Psoas muscle (tissue), 8 donors: ENCODE measurements around the gene ZRANB2. TPM values are rescaled to one million over a fixed set of nuclear protein-coding genes. Genes with fewer than 3 reads are reported as not detected.

Source experiments
- ATAC-seq, 4 donors: fragments of 200-7000 bp; cut with Tn5 transposase; one replicate each; pipeline ENCODE4 v1.9.1; 2020; ENCODE audit warnings: moderate library complexity in 3 of 4, mild to moderate bottlenecking in 2 of 4
- DNase-seq, 2 donors: peaks; one replicate each; pipeline ENCODE4 v3.0.0-alpha.2; 2020
- H3K27ac ChIP-seq: fragments of 200-600 bp; one replicate; pipeline ENCODE4 v1.8.0; 2022
- H3K27me3 ChIP-seq, 3 donors: fragments of 200-600 bp in 1 of 3; one replicate each; pipeline versions ENCODE4 v1.6.1 to v1.8.0; 2013 to 2022; ENCODE audit warnings: low read length in 2 of 3, mild to moderate bottlenecking in 2 of 3, moderate library complexity in 1 of 3; ENCODE audit not compliant: insufficient read depth in 3 of 3
- H3K36me3 ChIP-seq, 2 donors: fragments of 200-600 bp in 1 of 2; one replicate each; pipeline versions ENCODE4 v1.6.1 to v1.8.0; 2013 to 2022; ENCODE audit warnings: low read depth in 1 of 2, mild to moderate bottlenecking in 1 of 2, moderate library complexity in 1 of 2; ENCODE audit not compliant: insufficient read depth in 1 of 2
- H3K4me1 ChIP-seq: fragments of 200-600 bp; one replicate; pipeline ENCODE4 v1.8.0; 2022
- H3K4me3 ChIP-seq: fragments of 200-600 bp; one replicate; pipeline ENCODE4 v1.8.0; 2022; ENCODE audit warnings: mild to moderate bottlenecking
- H3K9me3 ChIP-seq: fragments of 200-600 bp; one replicate; pipeline ENCODE4 v1.8.0; 2022
- CTCF ChIP-seq: fragments of 200-600 bp; IDR thresholded peaks from one replicate; pipeline ENCODE4 v1.8.0; 2022; ENCODE audit warnings: antibody characterized with exemption
- WGBS, 3 donors: extraction: QIAGEN DNeasy Blood & Tissue Kit; methylation state at CpG; one replicate each; pipeline versions ENCODE4 v1.1.6 to v1.1.7; 2013; 5-methylcytosine and 5-hydroxymethylcytosine counted together
- intact Hi-C, 2 donors: fragments of 100-400 bp; cut with DNase I; formaldehyde crosslinking; loops; one replicate each; pipeline versions ENCODE4 v1.11.0 to v1.14.2; 2022
- polyA plus RNA-seq, 3 donors: library from polyadenylated mRNA; stranded (reverse); fragments of 200-250 nt; gene quantifications; one replicate each; pipeline ENCODE4 v1.2.3, GENCODE V29; 2013
- total RNA-seq, 4 donors: library from RNA; stranded (reverse); fragmentation: NEBNext Ultra II Directional in 2 of 4; extraction: Animal tissue kit (Norgen Biotek cat#: 25700) in 2 of 4; gene quantifications; one replicate each; pipeline versions ENCODE4 v1.2.1 to v1.2.4, GENCODE V29; 2021 to 2023
- donor health status: healthy with polysubstance abuse.
- donor health status: DM: no; HTN: no; CAD: no; lungs with moderate emphysema.
- donor health status: Bipolar disorder and iron deficiency.
- donor health status: healthy.
- donor health status: DM: yes; HTN: yes; CAD: no.
- donor health status: DM: no; HTN: no; CAD: no.
- donor health status: DM: no; HTN: no; CAD: no.
- donor health status: DM: yes; HTN: yes; CAD: no.

Gene ZRANB2
- total and polyA plus RNA-seq, 7 donors = 28.2 to 64.5 (median 41.6) TPM

GRCh38 chr1:71087713-71088112, 6.9 kb upstream of the ZRANB2 start:
- H3K4me1 ChIP-seq = no peaks in the 10 kb centered on the region
- H3K9me3 ChIP-seq = no peaks in the 10 kb centered on the region
- no peak for TF ChIP-seq CTCF
- no peaks in the 10 kb centered on the region for H3K36me3 ChIP-seq
- H3K27ac ChIP-seq = no peak overlapping the region
- no peak overlapping the region for H3K4me3 ChIP-seq
- WGBS, 3 donors = 90 to 100% (median 91%) methylated on average over 1 of the region's 1 CpG
- intact Hi-C loops = no loop called here
- ATAC-seq (no peak), DNase-seq (no peak)
- H3K27me3 ChIP-seq = peaks cover 0 to 24% (median 8%) of the 10 kb centered on the region in 3 donors

- no peak for ATAC-seq
- H3K4me3 ChIP-seq = no peak overlapping the region
- no peaks in the 10 kb centered on the region for H3K36me3 ChIP-seq
- H3K9me3 ChIP-seq = no peaks in the 10 kb centered on the region
- no peak for TF ChIP-seq CTCF
- DNase-seq = no peak
- no peaks in the 10 kb centered on the region for H3K4me1 ChIP-seq
- H3K27ac ChIP-seq = no peak overlapping the region
- H3K27me3 ChIP-seq = peaks cover 0 to 24% (median 8%) of the 10 kb centered on the region in 3 donors
- intact Hi-C loops = no loop called here
Observed at GRCh38 chr1:71087060-71087459, 6.2 kb upstream of the ZRANB2 start.

GRCh38 chr1:71086331-71086730, 5.5 kb upstream of the ZRANB2 start:
- Histone ChIP-seq H3K4me1 (peaks cover 3% of the 10 kb centered on the region), H3K9me3 (no peaks in the 10 kb centered on the region), H3K36me3 (no peaks in the 10 kb centered on the region), H3K4me3 (no peak overlapping the region), H3K27ac (no peak overlapping the region), H3K27me3 (peaks cover 0 to 24% (median 8%) of the 10 kb centered on the region in 3 donors)
- intact Hi-C loops = no loop called here
- no peak for ATAC-seq
- 87 to 90% (median 87%) methylated on average over 1 of the region's 1 CpG for WGBS, 3 donors
- TF ChIP-seq CTCF = no peak
- no peak for DNase-seq

- H3K4me1 ChIP-seq = peaks cover 16% of the 10 kb centered on the region
- H3K9me3 ChIP-seq = no peaks in the 10 kb centered on the region
- H3K36me3 ChIP-seq = peaks cover 0 to 3% of the 10 kb centered on the region in 2 donors
- DNase-seq (no peak), ATAC-seq (no peak)
- no peak overlapping the region for H3K4me3 ChIP-seq
- intact Hi-C loops = no loop called here
- 70 to 88% (median 81%) methylated on average over 2 of the region's 2 CpGs for WGBS, 3 donors
- H3K27ac ChIP-seq = no peak overlapping the region
- no peak for TF ChIP-seq CTCF
- peaks cover 0 to 24% (median 8%) of the 10 kb centered on the region in 3 donors for H3K27me3 ChIP-seq
Observed at GRCh38 chr1:71083271-71083670, 2.4 kb upstream of the ZRANB2 start.

- H3K27ac ChIP-seq = peak overlapping the region; percentile 90
- H3K4me1 ChIP-seq = peaks cover 16% of the 10 kb centered on the region
- H3K27me3 ChIP-seq = peaks cover 0 to 19% (median 4%) of the 10 kb centered on the region in 3 donors
- intact Hi-C loops = loop anchor here in 1 of 2 donors (1.0 kb wide), 1 partner anchor 876 kb away; the partner anchor contains the start of gene LRRC40
- DNase-seq (no peak), ATAC-seq (no peak)
- H3K9me3 ChIP-seq = no peaks in the 10 kb centered on the region
- peaks cover 0 to 19% of the 10 kb centered on the region in 2 donors for H3K36me3 ChIP-seq
- 77 to 84% (median 80%) methylated on average over 7 of the region's 7 CpGs for WGBS, 3 donors
- H3K4me3 ChIP-seq = peak overlapping the region; percentile 81
- no peak for TF ChIP-seq CTCF
Observed at GRCh38 chr1:71081697-71082080, 854 bp upstream of the ZRANB2 start.
